HG03558 (cell line): ENCODE data around the gene VPS54.
"Not testable (repeated sequence)": the region's sequence is repeated elsewhere in the genome, so short reads cannot be mapped to it uniquely, and the experiment has no call there.

Experiments used
- ATAC-seq: cut with Tn5 transposase; IDR thresholded peaks from one replicate; pipeline ENCODE4 v1.9.1; 2021; ENCODE audit warnings: moderate number of reproducible peaks; ENCODE audit not compliant: unreplicated experiment; ENCODE audit errors: extremely low read depth

VPS54 gene

GRCh38 chr2:63849381-63850203 lies 169.6 kb downstream of the VPS54 start:
- no peak for ATAC-seq

DNA sequence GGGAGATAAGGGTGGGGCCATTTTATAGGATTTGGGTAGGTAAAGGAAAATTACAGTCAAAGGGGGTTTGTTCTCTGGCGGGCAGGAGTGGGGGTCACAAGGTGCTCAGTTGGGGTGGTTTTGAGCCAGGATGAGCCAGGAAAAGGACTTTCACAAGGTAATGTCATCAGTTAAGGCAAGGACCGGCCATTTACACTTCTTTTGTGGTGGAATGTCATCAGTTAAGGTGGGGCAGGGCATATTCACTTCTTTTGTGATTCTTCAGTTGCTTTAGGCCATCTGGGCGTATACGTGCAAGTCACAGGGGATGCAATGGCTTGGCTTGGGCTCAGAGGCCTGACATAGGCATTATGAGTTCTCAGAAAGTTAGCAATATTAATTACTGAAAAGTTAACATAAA lies 171.7 kb downstream of the VPS54 start:
- ATAC-seq, result not testable (repeated sequence)

GRCh38 chr2:63846487-63846886 lies 172.7 kb downstream of the VPS54 start:
- ATAC-seq, result no peak

- no peak for ATAC-seq
Measured at GRCh38 chr2:63845866-63846265, 173.4 kb downstream of the VPS54 start.

DNA sequence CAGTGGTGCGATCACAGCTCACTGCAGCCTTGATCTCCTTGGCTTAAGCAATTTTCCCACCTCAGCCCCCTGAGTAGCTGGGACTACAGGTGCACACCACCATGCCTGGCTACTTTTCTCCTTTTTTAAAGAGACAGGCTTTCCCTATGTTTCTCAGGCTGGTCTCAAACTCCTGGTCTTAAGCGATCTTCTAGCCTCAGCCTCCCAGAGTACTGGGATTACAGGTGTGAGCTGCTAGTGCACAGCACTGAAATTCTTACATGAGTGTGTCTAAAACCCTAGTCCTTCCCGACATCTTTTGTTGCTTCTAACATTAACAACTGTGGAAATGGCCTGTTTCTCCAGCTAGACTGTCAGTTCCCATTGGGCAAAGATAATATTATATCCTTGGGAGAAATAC lies 174.6 kb downstream of the VPS54 start:
- no peak for ATAC-seq

GRCh38 chr2:63843791-63844190 lies 175.4 kb downstream of the VPS54 start:
- ATAC-seq, result no peak

GRCh38 chr2:63843093-63843492 lies 176.1 kb downstream of the VPS54 start:
- ATAC-seq, result no peak

GRCh38 chr2:63842149-63843061 lies 176.8 kb downstream of the VPS54 start:
- ATAC-seq, result no peak
